Measurements from ENCODE around the gene SPECC1L.
A peak's percentile ranks its signal among the peaks of the same experiment; 100 is the strongest.

SPECC1L gene

DNA sequence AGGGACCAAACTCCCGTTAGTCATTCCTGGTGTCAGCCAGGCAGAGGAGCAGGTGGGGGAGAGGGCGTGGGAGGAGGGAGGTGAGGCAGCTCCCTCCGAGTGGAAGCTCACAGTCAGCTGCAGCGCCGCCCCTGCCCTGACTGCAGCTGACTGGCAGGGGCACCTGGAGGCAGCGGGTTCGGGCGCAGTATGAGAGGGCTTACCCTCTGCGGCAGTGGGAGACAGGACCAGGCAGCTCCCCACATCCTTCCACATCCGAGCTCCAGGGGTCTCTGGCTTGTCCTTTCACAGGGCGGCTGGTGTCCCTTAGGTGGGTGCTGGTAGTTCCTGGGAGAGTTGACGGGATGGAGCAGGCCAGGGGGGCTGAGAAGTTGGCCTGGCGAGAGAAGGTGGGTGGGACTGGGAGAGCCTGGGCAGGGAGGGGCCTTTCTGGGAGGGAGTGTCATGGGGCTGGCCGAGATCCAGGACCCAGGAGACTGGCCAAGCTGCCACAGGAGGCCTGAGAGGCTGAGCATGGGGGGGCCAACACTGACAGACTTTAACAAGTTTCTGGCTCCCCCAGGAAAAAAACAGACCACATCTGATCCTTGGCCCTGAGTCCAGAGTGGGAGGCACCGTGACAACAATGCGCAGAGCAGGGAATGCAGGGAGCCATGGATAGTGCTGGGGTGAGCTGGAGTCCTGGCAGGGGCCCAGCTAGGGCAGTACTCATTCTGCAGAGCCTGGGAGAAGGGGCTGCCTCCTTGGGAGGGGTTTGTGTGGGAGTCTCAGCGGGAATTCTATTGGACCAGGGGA, 161.6 kb downstream of the SPECC1L start:
- Mint-ChIP-seq H3K9me3 (no peaks in the 10 kb centered on the region), H3K27ac (peak overlapping the region; percentile 58), H3K4me3 (no peak overlapping the region), H3K27me3 (no peaks in the 10 kb centered on the region), H3K4me1 (peaks cover 89% of the 10 kb centered on the region), H3K36me3 (peaks cover 27% of the 10 kb centered on the region)
- CTCF ChIA-PET = interaction anchor here (1.5 kb wide), 1 partner anchor 10 kb away, joined by 4 read pairs; no protein-coding TSS in a partner anchor
- DNase-seq = peak; percentile 18

DNA sequence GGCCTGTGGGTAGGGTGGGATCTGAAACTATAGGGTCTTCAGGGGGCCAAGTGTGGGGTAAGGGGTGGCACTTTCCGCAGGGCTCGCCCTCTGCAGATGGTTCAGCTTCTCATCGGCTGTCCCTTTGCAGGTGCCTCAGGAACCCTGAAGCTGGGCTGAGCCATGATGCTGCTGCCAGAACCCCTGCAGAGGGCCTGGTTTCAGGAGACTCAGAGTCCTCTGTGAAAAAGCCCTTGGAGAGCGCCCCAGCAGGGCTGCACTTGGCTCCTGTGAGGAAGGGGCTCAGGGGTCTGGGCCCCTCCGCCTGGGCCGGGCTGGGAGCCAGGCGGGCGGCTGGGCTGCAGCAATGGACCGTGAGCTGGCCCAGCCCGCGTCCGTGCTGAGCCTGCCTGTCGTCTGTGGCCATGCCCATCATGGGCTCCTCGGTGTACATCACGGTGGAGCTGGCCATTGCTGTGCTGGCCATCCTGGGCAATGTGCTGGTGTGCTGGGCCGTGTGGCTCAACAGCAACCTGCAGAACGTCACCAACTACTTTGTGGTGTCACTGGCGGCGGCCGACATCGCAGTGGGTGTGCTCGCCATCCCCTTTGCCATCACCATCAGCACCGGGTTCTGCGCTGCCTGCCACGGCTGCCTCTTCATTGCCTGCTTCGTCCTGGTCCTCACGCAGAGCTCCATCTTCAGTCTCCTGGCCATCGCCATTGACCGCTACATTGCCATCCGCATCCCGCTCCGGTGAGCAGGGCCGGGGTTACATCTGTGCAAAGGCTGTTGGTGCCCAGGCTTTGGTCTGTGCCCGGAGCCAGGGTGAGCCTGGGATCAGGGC, 162.6 kb downstream of the SPECC1L start:
- Mint-ChIP-seq H3K36me3 (peaks cover 29% of the 10 kb centered on the region), H3K9me3 (no peaks in the 10 kb centered on the region), H3K27ac (peak overlapping the region; percentile 58), H3K27me3 (no peaks in the 10 kb centered on the region), H3K4me3 (no peak overlapping the region), H3K4me1 (peaks cover 93% of the 10 kb centered on the region)
- CTCF ChIA-PET = no interaction called here
- DNase-seq = no peak

DNA sequence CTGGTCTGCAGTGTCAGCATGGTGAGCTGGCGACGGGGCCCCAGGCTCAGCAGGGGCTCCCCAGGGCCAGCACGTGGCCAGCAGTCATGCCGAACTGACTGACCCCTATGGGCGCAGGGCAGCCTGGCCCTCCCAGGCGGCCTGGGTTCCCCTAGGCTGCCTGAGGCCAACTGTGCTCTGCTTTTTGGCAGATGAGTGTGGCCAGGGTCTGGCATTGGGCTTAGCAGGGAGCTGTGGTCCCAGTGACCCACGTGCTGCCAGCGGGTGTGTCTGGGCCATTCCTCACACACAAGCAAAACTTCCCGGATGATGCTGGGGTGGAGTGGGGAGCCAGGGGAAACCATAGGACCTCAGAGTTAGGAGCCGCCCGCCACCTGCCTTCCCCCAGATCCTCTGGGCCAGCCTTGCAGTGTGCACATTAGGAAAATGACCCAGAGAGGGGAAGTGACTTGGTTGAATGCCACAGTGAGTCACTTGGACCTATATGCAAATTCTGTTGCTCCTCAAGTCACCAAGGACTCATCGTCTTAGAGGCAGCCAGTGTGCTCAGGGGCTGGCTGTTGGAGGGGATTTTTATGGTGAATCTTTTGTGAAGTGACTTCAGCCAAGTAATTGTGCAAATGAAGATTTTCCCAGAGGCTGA, 163.3 kb downstream of the SPECC1L start:
- H3K4me3 Mint-ChIP-seq = peak overlapping the region; percentile 25
- DNase-seq = no peak
- peaks cover 86% of the 10 kb centered on the region for H3K4me1 Mint-ChIP-seq
- CTCF ChIA-PET = interaction anchor here (1.1 to 5.2 kb wide), 4 partner anchors 10 to 28 kb away, joined by 3 to 48 read pairs (median 6); no protein-coding TSS in a partner anchor
- H3K27me3 Mint-ChIP-seq = no peaks in the 10 kb centered on the region
- H3K36me3 Mint-ChIP-seq = peaks cover 29% of the 10 kb centered on the region
- H3K9me3 Mint-ChIP-seq = no peaks in the 10 kb centered on the region
- peak overlapping the region; percentile 81 for H3K27ac Mint-ChIP-seq

DNA sequence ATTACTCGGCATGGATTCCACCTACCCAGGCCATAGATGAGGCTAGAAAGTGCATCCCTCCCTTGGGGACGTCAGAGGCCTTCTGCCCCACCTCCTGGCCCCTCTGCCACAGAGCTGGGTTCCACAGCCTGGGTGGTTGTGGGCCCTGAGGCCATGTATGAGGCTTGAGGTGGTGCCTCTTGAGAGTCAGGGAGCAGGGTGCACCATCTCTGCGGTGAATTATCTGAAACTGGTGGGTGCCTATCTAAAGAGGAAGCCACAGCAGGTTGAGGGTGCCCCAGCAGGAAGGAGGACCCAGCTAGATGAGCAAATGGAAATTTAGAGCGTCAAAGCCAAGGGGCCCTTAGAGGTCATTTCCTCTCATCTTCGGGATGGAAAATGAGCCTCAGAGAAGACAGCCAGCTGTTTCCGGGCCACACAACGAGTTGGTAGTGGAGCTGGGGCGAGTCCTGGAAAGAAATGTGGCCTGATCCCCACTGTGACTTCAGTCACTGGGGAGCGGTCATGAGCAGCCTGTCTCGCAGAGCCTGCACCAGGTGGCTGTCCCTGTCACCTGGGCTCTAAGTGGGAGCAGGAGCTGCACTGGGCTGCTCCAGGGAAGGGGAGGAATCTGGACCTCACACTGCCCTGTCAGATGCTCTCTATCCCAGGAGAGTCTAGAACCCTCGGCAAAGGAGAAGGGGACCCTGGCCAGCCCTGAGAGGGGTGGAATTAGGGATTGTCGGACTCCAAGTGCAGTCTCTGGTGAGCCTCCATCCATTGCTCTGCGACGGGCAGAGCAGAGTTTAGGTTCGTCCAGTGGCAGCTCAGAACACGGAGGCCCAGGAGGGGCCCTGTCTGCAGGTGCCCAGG, 164.1 kb downstream of the SPECC1L start:
- CTCF ChIA-PET = interaction anchor here (1.0 to 5.2 kb wide), 9 partner anchors 11 to 87 kb away, joined by 3 to 48 read pairs (median 4); no protein-coding TSS in a partner anchor
- peak; percentile 77 for DNase-seq
- Mint-ChIP-seq H3K27me3 (no peaks in the 10 kb centered on the region), H3K4me3 (peak overlapping the region; percentile 25), H3K4me1 (peaks cover 78% of the 10 kb centered on the region), H3K27ac (peak overlapping the region; percentile 81), H3K9me3 (no peaks in the 10 kb centered on the region), H3K36me3 (peaks cover 29% of the 10 kb centered on the region)

DNA sequence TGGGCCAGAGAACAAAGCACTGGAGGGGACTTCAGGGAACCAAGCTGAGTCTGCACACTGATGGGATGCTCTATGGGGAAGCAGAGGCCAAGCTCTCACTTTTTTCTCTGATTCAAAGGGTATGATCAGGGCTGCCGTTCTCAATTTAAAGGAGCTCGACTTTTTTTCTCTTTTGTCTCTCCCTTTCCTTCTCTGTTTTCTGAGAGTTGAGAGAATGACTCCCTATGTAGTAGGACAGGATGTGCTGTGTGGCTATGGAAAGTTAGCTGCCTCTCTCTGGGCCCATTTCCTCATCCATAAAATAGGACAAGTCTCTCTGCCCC, 164.7 kb downstream of the SPECC1L start:
- Mint-ChIP-seq H3K4me1 (peaks cover 75% of the 10 kb centered on the region), H3K36me3 (peaks cover 30% of the 10 kb centered on the region), H3K27me3 (no peaks in the 10 kb centered on the region), H3K27ac (peak overlapping the region; percentile 81), H3K9me3 (no peaks in the 10 kb centered on the region), H3K4me3 (no peak overlapping the region)
- CTCF ChIA-PET = interaction anchor here (1.0 to 5.2 kb wide), 9 partner anchors 12 to 86 kb away, joined by 3 to 48 read pairs (median 4); no protein-coding TSS in a partner anchor
- no peak for DNase-seq

DNA sequence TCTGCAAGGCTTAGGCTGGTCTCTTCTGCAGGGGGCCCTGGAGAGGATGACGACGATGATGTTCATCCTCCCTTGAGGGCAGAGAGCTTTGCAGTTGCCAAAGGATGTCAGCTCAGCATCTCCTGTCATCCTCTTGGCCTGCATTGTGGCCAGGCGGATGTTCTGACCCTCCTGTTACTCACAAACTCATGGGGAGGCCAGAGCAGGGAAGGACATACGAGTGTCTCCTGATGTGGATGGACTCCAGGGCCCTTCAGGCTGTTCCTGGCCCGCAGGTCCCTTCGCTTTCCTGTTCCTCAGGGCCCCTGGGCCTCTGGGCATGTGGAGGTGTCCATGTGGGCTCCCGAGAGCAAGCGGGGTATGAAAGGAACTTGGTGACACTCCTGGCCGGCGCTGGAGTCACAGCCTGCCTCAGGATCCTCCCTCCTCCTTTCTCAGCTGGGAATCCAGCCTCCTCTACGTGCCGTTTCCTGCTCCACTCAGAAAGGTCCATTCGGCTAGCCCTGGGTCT, 165.3 kb downstream of the SPECC1L start:
- Mint-ChIP-seq H3K4me3 (no peak overlapping the region), H3K4me1 (peaks cover 75% of the 10 kb centered on the region), H3K27ac (no peak overlapping the region), H3K27me3 (no peaks in the 10 kb centered on the region), H3K9me3 (no peaks in the 10 kb centered on the region), H3K36me3 (peaks cover 37% of the 10 kb centered on the region)
- CTCF ChIA-PET = interaction anchor here (1.4 to 5.2 kb wide), 6 partner anchors 11 to 86 kb away, joined by 3 to 48 read pairs (median 6); no protein-coding TSS in a partner anchor
- DNase-seq = no peak

DNA sequence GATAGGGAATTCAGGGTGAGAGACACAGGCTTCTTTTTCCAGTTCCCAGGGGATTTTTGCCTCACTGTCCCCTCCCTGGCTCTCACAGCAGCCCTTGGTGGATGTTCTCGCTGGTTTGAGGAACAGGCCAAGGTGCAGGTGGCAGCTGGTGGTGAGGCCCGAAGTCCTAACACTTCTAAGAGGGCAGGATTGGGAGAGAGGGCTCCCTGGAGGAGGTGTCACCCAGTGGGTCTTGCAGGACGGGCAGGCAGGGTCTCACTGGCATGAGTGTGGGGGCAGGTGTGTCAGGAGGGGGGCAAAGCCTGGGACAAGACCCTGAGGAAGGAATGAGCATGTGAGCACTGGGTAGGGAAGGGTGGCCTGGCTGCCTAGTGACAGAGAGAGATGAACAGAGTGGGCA, 165.9 kb downstream of the SPECC1L start:
- no peak overlapping the region for H3K4me3 Mint-ChIP-seq
- no peak overlapping the region for H3K27ac Mint-ChIP-seq
- H3K27me3 Mint-ChIP-seq = no peaks in the 10 kb centered on the region
- peaks cover 37% of the 10 kb centered on the region for H3K36me3 Mint-ChIP-seq
- CTCF ChIA-PET = interaction anchor here (1.9 to 5.2 kb wide), 3 partner anchors 13 to 85 kb away, joined by 5 to 48 read pairs (median 7); no protein-coding TSS in a partner anchor
- no peak for DNase-seq
- peaks cover 72% of the 10 kb centered on the region for H3K4me1 Mint-ChIP-seq
- H3K9me3 Mint-ChIP-seq = no peaks in the 10 kb centered on the region

DNA sequence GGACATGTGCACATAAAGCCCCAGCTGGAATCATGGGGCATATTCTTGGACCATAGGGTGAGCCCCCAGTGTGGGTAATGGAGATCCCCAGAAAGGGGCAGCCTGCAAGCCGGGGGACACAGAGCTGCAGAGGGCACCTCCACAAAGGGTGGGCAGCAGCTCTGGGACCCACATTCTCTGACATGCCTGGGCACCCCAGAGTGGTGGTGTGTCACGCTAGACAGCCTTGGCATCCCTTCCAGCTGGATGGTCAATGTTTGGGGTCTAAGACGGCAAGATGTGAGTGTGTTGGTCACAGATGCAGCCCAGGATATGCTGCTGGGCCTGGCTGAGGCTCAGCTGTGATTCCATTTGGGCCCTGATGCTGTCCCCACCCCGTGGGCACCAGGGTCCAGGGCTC, 166.5 kb downstream of the SPECC1L start:
- peak overlapping the region; percentile 55 for H3K27ac Mint-ChIP-seq

DNA sequence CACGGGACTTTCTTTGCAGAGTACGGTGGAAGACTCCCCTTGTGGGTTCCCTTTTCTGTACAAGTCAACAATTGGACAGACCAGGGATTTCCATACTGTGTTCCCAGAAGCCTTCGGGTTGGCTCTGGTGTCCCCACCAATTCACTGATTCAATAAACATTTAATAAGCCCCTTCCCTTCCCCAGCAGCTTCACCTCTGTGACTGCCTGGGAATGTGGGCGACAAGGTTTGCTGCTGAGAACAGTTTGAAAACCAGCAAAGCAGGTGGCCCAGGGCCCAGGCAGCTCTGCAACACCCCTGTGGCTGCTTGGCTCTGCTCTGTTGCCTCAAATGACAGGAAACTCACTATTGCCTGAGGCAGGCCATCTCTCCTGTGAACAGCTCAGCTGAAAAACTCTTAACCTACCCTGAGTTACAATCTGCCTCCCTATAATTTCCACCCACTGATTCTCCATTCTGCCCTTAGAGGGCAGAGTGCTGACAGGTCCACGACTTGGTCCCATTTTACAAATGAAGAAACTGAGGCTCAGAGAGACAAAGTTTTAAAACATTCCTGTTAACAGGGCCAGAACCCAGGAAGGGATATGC, 167.2 kb downstream of the SPECC1L start:
- DNase-seq = no peak
- Mint-ChIP-seq H3K4me3 (no peak overlapping the region), H3K4me1 (peaks cover 59% of the 10 kb centered on the region), H3K27ac (peak overlapping the region; percentile 55), H3K27me3 (no peaks in the 10 kb centered on the region), H3K9me3 (no peaks in the 10 kb centered on the region), H3K36me3 (peaks cover 36% of the 10 kb centered on the region)
- CTCF ChIA-PET = interaction anchor here (0.8 to 5.2 kb wide), 6 partner anchors 13 to 84 kb away, joined by 3 to 48 read pairs (median 4); no protein-coding TSS in a partner anchor

More for the DNA sequence above, 166.5 kb downstream of the SPECC1L start:
- Mint-ChIP-seq H3K4me3 (no peak overlapping the region), H3K27me3 (no peaks in the 10 kb centered on the region), H3K4me1 (peaks cover 66% of the 10 kb centered on the region), H3K36me3 (peaks cover 35% of the 10 kb centered on the region), H3K9me3 (no peaks in the 10 kb centered on the region)
- CTCF ChIA-PET = interaction anchor here (1.9 to 5.2 kb wide), 3 partner anchors 14 to 85 kb away, joined by 5 to 48 read pairs (median 7); no protein-coding TSS in a partner anchor
- DNase-seq = no peak

DNA sequence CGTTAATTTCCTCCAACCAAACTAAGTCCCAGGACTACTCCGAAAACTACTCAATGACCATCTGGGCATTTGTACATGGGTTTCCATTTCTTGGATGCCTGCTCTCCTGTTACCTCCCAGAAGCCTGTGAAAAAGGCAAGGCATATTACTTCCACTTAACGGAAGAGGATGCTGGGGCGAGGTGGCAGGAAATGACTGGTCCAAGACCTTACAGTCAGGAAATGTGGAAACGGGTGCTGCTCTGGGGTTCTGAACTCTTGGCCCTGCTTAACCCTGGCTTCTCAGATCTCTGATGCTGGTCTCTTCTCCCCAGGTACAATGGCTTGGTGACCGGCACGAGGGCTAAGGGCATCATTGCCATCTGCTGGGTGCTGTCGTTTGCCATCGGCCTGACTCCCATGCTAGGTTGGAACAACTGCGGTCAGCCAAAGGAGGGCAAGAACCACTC, 169.7 kb downstream of the SPECC1L start:
- CTCF ChIA-PET = no interaction called here
- H3K27me3 Mint-ChIP-seq = no peaks in the 10 kb centered on the region
- no peak overlapping the region for H3K27ac Mint-ChIP-seq
- H3K9me3 Mint-ChIP-seq = no peaks in the 10 kb centered on the region
- DNase-seq = no peak
- H3K36me3 Mint-ChIP-seq = peaks cover 30% of the 10 kb centered on the region
- peaks cover 40% of the 10 kb centered on the region for H3K4me1 Mint-ChIP-seq
- no peak overlapping the region for H3K4me3 Mint-ChIP-seq

DNA sequence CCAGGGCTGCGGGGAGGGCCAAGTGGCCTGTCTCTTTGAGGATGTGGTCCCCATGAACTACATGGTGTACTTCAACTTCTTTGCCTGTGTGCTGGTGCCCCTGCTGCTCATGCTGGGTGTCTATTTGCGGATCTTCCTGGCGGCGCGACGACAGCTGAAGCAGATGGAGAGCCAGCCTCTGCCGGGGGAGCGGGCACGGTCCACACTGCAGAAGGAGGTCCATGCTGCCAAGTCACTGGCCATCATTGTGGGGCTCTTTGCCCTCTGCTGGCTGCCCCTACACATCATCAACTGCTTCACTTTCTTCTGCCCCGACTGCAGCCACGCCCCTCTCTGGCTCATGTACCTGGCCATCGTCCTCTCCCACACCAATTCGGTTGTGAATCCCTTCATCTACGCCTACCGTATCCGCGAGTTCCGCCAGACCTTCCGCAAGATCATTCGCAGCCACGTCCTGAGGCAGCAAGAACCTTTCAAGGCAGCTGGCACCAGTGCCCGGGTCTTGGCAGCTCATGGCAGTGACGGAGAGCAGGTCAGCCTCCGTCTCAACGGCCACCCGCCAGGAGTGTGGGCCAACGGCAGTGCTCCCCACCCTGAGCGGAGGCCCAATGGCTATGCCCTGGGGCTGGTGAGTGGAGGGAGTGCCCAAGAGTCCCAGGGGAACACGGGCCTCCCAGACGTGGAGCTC, 170.2 kb downstream of the SPECC1L start:
- no peak for DNase-seq
- no peak overlapping the region for H3K27ac Mint-ChIP-seq
- H3K4me1 Mint-ChIP-seq = peaks cover 36% of the 10 kb centered on the region
- H3K36me3 Mint-ChIP-seq = peaks cover 30% of the 10 kb centered on the region
- no peak overlapping the region for H3K4me3 Mint-ChIP-seq
- no peaks in the 10 kb centered on the region for H3K27me3 Mint-ChIP-seq
- CTCF ChIA-PET = interaction anchor here (1.1 kb wide), 1 partner anchor 62 kb away, joined by 3 read pairs; no protein-coding TSS in a partner anchor
- no peaks in the 10 kb centered on the region for H3K9me3 Mint-ChIP-seq

All from activated naive CD4-positive, alpha-beta T cell treated with anti-CD3 and anti-CD28 coated beads, Interleukin-2, amount 10 ng/mL, durations not matched to agents 7 days and 5 days (primary cell).